Measurements from ENCODE around the gene LIPC. TPM values are rescaled to one million over a fixed set of nuclear protein-coding genes. Genes with fewer than 3 reads are reported as not detected.

LIPC gene
- total RNA-seq, 1 experiment from 2014 or later: not detected

GRCh38 chr15:58539548-58539947 is 107.8 kb downstream of the LIPC start (continued):
- TF ChIP-seq AR (CRISPR knock-in tag; IDR thresholded peaks at IDR 0.05): no peak
- no peak for TF ChIP-seq SMAD3 (CRISPR knock-in tag; IDR thresholded peaks at IDR 0.05; ENCODE audit: borderline replicate concordance)

- H3K27ac Mint-ChIP-seq: no peak overlapping the region
- no peaks in the 10 kb centered on the region for H3K9me3 Mint-ChIP-seq
- no peaks in the 10 kb centered on the region for H3K36me3 Mint-ChIP-seq
- H3K4me3 Mint-ChIP-seq: no peak overlapping the region
- no peaks in the 10 kb centered on the region for H3K4me1 Mint-ChIP-seq
- ChIA-PET POLR2A (no interaction called here), CTCF (interaction anchor here (0.6 to 1.6 kb wide), 2 partner anchors 24 to 271 kb away, joined by 3 read pairs; no protein-coding TSS in a partner anchor)
- TF ChIP-seq TEAD4 (CRISPR knock-in tag; IDR thresholded peaks at IDR 0.05) (no peak), ZNF138 (CRISPR knock-in tag; conservative IDR thresholded peaks at IDR 0.05) (no peak), ARID4B (CRISPR knock-in tag; IDR thresholded peaks at IDR 0.05; ENCODE audit: borderline replicate concordance) (no peak), FOXP4 (CRISPR knock-in tag; IDR thresholded peaks at IDR 0.05) (no peak), ZMAT4 (CRISPR knock-in tag; IDR thresholded peaks at IDR 0.05) (no peak), JAZF1 (CRISPR knock-in tag; IDR thresholded peaks at IDR 0.05) (no peak), SMAD3 (CRISPR knock-in tag; IDR thresholded peaks at IDR 0.05; ENCODE audit: borderline replicate concordance) (no peak), GTF2I (CRISPR knock-in tag; conservative IDR thresholded peaks at IDR 0.05) (no peak)
- no peak for DNase-seq (ENCODE audit: low spot score)
- ATAC-seq: no peak
- no peaks in the 10 kb centered on the region; the same call in 1 of the 2 replicates for H3K27me3 Mint-ChIP-seq (ENCODE audit: low read depth)
These were observed 109.8 kb downstream of the LIPC start for GRCh38 chr15:58541410-58542087.

- ChIA-PET POLR2A (interaction anchor here (0.7 kb wide), 1 partner anchor 206 kb away, joined by 6 read pairs; no protein-coding TSS in a partner anchor), CTCF (no interaction called here)
- H3K27me3 Mint-ChIP-seq (ENCODE audit: low read depth): no peaks in the 10 kb centered on the region; the same call in 1 of the 2 replicates
- no peaks in the 10 kb centered on the region for H3K36me3 Mint-ChIP-seq
- H3K27ac Mint-ChIP-seq: no peak overlapping the region
- DNase-seq (ENCODE audit: low spot score): no peak
- no peak for ATAC-seq
- H3K4me3 Mint-ChIP-seq: no peak overlapping the region
- H3K9me3 Mint-ChIP-seq: no peaks in the 10 kb centered on the region
- no peaks in the 10 kb centered on the region for H3K4me1 Mint-ChIP-seq
- TF ChIP-seq ZBTB43 (CRISPR knock-in tag; IDR thresholded peaks at IDR 0.05) (no peak), ZNF416 (CRISPR knock-in tag; IDR thresholded peaks at IDR 0.05) (no peak), CDX4 (CRISPR knock-in tag; IDR thresholded peaks at IDR 0.05; ENCODE audit: borderline replicate concordance) (no peak), ATF1 (CRISPR knock-in tag; IDR thresholded peaks at IDR 0.05) (no peak), CBFB (CRISPR knock-in tag; IDR thresholded peaks at IDR 0.05; ENCODE audit: low read depth) (no peak), MAX (CRISPR knock-in tag; IDR thresholded peaks at IDR 0.05) (no peak), MXD4 (CRISPR knock-in tag; IDR thresholded peaks at IDR 0.05; ENCODE audit: borderline replicate concordance) (no peak), JUN (CRISPR knock-in tag; IDR thresholded peaks at IDR 0.05) (no peak), RELA (CRISPR knock-in tag; IDR thresholded peaks at IDR 0.05; ENCODE audit: borderline replicate concordance) (no peak)
These were observed 112.0 kb downstream of the LIPC start for GRCh38 chr15:58543664-58544335.
